NCI-H446 treated with DMSO at 0.1 percent for 48 hours (cell line): ENCODE results near the gene PARP3.

Experiments used
- DNase-seq: peaks from one replicate; lab custom pipeline; 2025; lab: John Stamatoyannopoulos, UW

Gene PARP3

DNA sequence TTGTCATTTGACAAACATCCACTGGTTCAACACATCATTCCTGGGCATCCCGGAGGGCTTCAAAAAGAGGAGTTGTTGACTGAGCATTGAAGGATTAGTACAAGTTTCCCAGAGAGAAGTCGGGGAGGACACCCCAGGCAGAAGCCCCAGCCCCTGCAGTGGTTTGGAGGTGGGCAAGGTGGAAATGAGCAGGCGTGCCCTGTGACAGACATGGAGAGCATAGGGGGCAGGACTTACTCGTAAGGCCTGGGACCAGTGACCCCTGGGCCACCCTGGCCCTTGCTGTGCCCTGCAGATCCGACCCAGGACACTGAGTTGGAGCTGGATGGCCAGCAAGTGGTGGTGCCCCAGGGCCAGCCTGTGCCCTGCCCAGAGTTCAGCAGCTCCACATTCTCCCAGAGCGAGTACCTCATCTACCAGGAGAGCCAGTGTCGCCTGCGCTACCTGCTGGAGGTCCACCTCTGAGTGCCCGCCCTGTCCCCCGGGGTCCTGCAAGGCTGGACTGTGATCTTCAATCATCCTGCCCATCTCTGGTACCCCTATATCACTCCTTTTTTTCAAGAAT, 5.9 kb downstream of the PARP3 start:
- no peak for DNase-seq

DNA sequence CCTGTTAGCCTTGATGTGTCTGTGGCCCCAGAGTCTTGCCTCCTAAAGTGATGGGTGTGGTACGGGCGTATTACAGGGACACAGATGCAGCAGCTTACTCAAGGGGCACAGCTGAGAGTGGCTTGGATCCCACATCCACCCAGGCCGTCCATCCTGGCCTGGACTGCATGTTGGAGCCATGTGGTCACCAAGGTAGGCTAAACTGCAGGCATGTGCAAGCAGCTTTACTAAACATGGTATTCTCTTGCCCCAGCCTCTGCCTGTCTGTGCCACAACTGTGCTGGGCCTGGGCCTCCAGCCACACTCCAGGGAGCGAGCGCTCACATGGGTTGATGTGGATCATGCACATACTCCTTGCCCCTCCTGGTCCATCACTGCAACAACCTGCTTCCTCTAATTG, 7.0 kb downstream of the PARP3 start:
- DNase-seq = no peak

DNA sequence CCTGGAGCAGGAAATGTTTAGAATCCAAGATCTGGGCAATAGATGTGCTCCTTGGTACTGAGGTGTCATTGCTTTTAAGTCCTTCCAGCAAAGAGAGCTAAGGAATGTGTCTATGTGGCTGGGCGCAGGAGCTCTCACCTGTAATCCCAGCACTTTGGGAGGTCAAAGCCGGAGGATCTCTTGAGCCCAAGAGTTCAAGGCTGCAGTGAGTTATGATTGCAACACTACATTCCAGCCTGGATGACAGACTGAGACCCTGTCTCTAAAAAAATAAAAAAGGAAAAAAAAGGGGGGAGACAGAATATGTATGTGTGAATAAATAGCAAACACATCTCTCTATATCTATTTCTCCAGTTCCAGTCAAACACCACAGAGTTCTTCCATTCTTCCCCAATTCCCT, 8.7 kb downstream of the PARP3 start:
- DNase-seq = no peak

DNA sequence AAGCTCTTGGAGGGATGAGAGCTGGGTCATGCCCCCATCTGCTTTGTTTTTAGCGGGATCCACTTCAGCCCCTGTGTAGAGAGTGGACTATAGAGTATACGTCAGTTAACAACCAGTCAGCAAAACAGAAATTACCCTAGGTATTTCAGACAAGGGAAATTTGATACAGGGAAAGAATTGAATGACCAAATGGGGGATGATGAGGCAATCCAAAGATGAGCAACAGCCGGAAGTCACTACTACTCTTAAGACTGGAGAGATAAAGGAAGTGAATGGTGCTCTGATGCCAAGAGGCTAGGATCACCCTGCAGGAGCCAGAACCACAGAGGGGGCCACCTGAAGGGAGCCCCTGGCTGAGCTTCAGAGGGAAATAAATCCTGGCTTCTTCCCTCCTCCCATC, 11.3 kb downstream of the PARP3 start:
- no peak for DNase-seq

DNA sequence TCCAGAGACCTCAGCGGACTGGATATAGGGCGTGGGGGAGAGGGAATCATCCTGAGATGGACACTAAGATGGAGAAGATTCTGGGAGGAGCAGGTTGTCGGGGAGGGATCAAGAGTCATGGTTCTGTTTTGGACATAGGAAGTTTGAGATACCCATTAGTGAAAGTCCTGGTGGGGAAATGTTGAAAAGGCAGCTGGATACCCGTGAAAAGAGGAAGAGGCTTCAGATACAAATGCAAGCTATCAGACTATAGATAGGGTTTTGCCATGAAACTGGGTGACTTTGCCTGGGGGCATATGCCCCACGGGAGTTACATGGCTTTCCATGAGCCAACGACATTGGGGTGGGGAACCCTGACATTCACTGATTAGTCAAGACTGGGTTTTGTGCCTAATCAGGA, 11.9 kb downstream of the PARP3 start:
- DNase-seq = no peak

DNA sequence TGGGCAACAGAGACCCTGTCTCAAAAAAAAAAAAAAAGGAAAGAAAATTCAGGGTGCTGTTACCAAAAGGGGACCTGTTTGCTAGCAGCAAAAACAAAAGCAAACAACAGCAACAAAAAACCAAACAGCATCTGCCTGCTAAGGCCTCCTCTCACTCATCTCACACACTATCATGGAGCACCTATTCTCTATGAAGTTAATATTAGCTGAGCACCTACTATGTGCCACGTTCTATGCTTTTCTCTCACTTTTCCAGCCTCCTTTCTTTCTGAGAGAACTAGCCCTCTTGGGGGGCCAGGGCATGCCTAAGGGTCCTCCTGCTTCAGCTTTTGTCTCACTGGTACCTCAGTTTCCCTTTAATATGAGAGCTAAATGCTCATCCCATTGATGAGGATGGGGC, 12.6 kb downstream of the PARP3 start:
- no peak for DNase-seq

DNA sequence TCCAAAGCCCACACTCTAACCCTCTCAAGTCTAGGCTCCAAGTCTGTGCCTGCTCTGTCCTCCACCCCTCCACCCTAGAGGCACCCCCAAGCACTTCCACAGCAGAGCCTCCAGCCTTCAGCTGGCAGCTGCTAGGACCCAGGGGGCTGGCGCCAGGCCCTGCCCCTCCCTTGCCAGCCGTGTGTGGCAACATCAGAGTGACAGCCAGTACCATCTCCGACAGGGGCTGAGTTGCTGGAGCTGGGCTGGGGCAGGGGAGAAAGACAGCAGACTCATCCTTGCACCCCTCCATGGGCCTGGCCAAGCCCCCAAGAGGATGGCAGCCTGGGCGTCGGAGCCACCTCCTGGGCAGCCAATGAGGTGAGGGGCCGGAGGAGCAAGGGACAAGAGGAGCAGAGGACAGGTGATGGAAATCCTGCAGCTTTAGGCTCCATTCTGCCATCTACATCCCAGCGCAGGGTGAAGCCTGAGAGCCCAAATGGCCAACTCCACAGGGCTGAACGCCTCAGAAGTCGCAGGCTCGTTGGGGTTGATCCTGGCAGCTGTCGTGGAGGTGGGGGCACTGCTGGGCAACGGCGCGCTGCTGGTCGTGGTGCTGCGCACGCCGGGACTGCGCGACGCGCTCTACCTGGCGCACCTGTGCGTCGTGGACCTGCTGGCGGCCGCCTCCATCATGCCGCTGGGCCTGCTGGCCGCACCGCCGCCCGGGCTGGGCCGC, 13.2 kb downstream of the PARP3 start, which contains the start of gene GPR62:
Gene GPR62 (plus strand): TSS at position 207 of the 718 bp plus-strand sequence. CDS start 272 bp downstream, at position 479.
- DNase-seq = no peak

DNA sequence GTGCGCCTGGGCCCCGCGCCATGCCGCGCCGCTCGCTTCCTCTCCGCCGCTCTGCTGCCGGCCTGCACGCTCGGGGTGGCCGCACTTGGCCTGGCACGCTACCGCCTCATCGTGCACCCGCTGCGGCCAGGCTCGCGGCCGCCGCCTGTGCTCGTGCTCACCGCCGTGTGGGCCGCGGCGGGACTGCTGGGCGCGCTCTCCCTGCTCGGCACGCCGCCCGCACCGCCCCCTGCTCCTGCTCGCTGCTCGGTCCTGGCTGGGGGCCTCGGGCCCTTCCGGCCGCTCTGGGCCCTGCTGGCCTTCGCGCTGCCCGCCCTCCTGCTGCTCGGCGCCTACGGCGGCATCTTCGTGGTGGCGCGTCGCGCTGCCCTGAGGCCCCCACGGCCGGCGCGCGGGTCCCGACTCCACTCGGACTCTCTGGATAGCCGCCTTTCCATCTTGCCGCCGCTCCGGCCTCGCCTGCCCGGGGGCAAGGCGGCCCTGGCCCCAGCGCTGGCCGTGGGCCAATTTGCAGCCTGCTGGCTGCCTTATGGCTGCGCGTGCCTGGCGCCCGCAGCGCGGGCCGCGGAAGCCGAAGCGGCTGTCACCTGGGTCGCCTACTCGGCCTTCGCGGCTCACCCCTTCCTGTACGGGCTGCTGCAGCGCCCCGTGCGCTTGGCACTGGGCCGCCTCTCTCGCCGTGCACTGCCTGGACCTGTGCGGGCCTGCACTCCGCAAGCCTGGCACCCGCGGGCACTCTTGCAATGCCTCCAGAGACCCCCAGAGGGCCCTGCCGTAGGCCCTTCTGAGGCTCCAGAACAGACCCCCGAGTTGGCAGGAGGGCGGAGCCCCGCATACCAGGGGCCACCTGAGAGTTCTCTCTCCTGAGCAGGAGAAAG, 14.0 kb downstream of the PARP3 start:
- DNase-seq = no peak

DNA sequence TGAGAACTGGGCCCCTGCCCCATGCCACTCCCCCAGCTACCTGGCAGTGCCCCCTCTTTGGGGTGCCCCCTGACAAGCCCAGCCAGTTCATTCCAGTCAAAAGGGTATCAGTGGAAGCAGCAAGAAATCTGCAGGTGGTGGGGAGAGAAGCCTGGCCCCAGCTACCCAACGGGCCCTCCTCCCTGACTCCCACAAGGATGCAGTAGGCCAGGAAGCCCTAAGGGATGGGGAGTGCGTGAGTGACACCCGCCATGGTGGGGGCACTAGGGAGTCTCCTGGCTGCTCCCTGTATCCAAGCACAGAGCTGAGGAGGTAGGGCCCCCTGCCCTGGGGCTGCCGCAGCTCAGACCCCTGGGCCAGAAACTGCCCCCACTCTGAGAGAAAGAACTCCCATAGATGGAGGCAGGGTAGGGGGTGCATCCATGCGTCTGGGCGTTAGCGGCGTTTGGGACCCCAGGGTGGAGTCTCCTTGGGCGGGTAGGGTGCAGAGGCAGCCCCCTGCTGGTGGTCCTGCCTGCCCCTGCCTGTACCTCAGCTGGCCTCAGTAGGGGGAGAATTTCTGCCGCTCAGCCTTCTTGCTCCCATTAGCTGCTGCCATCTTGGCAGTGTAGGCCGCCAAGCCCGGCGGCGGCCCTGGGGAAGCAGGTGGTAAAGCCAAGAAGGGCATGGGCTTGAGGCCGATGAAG, 15.5 kb downstream of the PARP3 start:
- DNase-seq = no peak

DNA sequence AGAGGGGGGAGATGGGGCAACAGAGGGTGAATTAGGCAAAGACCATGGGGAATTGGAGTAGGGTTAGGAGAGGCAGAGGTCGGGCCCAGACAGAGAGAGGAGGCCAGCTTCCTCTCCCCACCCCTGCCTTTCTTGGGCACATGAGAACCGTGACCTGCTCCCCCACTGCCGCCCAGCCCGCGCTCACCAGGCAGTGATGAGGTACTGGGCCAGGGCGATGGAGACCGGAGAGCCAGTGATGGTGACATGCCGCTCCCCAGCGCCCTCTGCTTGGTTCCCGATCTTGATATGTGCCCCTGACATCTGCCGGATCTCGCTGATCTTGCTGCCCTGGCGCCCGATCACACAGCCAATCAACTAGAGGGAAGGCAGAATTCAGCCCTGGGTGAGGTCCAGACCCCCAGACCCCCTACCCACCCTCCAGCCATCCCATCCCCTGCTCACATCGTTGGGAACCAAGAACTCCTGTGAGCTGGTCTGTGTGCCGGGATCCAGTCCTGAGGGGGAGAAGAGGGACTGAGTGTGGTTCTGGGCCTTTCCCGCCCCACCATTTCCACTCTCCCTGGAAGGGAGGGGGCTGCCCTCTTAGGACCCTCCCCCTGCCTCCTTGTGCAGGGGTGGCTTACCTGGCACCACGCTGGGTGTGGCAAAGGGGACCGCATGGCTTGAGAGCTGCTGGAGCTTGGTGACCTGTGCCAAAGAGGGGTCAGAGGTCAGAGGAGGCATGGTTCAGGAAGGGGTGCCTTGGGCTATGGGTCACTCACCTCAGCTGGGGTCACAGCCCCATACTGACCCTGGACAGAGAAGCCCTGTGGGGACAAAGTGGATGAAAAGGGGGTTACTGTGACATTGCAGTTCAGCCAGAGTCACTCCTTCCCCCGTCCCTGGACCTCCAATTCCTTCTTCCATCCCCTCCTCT, 16.7 kb downstream of the PARP3 start:
- DNase-seq = no peak

DNA sequence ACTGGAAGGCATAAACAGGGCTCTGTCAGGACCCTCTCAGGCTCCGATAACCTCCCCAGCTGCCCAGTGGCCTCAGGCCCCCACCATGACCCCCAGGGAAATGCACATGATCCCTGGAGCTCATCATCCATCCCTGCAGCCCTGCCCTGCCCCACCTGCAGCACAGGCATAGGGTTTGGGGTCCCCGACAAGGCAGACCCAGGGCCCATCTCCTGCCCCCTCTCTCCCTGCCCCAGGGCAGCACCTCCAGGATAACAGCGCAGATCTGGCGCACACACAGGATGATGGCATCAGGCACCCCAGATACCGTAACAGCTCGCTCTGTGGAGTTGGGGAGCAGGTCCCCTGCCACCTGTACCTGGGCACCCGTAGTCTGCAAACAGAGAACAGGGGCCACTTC, 17.5 kb downstream of the PARP3 start:
- no peak for DNase-seq

DNA sequence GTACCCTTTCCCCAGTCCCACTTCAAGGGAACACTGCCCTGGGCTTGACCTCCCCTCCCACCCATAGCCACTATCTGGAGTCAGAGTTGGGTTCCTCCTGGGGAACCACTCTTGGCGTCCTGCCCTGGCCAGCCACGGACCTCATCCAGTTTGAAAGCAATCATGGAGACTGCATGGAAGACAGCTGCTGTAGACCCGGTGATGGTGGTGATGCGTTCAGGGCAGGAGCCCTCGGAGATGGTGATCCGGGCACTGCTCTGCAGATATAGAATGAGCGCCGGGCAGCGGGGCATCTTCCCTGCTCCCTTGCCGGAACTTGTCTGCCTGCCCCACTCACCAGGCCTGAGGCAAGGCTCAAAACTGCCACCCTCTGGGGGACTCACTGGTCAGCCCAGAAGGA, 18.2 kb downstream of the PARP3 start:
- DNase-seq = no peak

DNA sequence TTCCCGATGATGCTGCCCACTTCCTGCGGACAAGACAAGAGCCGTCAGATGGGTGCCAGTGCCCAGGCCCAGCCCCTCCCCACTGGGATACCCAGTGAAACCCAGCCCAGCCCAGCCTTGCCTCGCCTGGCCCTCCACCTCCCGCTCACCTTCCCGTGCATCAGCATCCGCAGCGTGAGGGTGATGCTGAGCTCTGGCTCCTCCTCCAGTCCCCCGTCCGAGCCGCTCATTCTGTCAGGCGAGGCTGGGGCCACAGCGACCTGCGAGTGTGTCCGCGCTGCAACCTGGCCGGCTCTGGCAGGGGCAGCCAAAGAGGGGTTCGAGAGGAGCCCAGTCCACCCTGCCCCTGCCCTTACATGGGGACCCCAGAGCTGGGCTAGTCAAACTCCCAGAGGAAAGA, 18.8 kb downstream of the PARP3 start:
- no peak for DNase-seq

DNA sequence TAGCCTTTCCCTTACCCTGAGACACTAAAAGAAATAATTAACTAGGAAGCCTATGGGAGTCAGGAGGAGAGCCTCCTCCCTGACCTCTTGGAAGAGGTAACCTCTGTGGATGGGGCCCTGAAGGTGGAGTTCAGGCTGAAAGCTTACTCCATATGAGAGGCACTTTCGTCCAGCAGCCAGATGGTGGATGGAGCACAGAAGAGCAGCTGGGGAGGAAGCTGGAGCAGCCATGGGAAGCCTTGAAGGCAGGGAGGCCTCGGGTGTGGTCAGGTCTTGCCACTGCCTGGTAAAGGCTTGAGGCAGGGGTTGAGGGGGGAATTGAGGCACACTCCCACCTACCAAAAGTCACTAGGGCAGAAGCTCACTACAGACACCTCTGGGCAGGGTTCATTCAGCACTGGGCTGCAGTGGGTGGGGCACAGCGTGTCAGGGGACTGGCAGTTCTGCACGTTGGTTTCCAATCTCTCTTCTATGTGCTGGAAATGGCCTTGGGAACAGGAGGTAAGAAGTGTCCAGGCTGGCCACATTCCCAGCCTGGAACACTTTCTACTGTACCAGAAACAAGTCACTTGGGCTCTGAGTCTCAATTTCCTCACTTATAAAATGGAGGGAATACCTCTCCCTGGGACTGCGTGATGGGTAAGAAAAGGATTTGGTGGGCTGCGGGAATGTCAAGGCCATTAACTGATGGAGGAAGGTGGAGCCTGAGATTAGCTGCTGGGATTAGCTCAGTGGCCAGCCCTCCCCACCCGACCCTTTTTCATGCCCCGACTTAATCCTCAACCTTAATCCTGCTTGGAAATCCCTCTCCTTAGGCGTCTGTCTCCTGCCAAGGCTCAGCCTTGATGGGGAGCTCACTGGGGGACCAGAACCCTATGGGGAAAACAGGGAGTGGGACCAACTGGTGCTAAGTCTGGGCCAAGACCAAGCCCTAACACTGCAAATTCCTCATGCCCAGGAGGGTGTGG, 19.7 kb downstream of the PARP3 start:
- no peak for DNase-seq

DNA sequence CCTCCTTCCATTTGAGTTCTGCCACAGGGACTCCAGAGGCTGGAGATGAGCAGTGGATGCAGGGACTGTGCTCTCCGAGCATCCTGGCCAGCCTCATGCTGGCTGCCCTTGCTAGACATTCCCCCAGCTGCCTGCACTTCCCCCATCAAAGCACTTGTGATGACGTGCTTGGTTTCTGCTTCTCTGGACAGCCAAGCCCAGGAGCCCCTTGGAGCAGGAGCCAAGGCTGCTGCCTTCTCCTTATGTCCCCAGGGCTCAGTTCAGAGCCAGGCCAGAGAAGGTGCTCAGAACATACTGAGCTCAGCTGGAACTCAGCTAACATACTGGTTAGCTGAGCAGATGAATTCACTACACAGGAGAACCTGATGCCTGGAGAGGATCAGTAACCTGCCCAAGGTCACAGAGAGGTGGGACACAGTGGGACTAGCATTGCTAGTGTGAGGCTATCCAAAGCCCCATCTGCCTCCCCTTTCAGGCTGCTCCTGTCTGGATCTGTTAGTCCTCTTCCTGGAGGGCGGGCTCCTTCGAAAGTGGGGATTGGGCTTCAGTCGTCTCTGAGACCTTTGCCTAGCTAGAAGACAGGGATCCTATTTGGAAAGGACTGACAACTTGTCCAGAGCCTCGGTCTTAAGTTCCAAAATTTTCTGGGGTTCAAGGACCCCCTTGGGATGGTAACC, 20.8 kb downstream of the PARP3 start:
- DNase-seq = no peak

DNA sequence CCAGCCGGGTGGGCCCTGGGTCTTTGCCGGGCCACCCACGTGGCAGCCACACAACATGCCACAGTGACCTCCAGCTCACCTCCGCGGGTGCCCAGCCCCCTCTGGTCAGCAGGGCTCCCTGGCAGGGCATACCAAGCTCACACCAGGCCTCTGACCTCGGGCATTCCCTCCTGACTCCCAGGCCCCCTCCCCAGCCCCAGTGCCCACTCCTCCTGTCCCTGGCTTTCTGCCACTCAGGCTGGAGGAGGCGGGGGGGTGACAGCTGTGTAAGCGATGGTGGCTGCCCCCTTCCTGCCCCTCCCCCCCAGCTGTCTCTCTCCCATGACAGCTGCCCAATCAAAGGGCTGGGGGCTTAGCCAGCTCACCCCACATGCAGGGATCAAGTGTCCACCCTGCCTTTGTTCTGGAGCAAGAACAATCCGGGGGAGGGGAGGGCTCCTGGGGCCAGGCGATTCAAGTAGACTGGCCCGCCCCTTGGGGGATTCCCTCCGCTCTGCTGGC, 21.8 kb downstream of the PARP3 start:
- DNase-seq = no peak

DNA sequence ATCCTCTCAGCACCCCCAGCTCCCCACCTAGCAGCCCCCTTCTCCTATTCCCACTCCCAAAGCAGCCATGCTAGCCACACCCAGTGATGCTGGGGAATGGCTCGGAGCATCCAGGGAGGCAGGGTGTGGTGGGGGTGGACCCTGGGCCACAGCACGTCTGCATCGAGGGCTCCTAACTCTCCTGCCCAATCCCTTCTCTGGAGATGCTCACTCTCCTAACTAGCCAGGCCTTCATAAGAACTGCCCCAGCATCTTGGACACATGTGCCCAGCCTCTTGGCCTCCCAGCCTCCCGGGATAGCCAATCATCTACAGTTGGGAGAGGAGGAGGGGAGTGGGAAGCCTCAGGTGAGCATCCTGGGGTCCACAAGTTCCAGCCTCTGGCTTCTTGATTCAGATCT, 22.4 kb downstream of the PARP3 start:
- no peak for DNase-seq

DNA sequence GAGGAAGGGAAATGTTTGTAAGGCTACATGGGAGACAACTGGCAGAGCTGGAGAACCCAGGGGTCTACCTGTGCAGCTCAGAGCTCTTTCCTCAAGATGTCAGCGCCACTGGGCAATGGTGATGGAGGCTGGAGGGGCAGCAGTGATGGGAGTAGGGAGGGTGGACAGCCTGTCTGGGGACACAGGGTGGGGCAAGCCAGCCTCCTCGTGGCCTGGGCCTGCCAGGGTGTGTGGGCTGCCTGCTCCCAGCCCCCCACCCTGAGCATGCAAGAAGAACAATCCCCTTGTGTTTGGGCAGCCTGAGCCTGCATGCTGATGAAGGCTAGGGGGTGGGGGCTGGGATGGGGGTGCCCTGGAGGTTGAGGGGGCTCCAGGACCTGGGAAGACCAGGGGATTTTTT, 23.9 kb downstream of the PARP3 start:
- DNase-seq = no peak

DNA sequence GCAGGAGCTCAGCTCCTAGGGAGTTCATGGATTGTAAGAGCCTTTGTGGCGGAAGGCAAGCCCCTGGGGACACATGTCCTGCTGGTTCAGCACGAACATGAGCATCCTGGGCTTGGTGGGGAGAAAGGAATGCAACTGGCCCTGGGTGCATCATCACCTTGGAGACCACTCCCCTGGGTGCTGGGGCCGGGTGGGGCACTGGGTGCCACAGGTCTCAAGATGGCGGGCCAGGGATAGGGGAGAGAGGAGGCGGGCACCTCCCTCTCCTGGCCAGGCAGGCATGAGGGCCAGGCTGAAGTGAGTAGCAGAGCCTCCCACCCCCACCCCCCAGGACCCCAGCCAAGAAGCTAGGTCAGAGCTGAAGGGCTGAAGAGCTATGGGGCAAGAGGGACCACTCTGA, 24.3 kb downstream of the PARP3 start:
- DNase-seq = no peak
